HEK293 (cell line): ENCODE data around the gene XPNPEP1.
A peak's percentile ranks its signal among the peaks of the same experiment; 100 is the strongest.

Source experiments
- HOXC10 ChIP-seq: sonication (generic); formaldehyde crosslinking; IDR thresholded peaks from 2 replicates; pipeline ENCODE4 v1.8.1; 2023; ENCODE audit warnings: mild to moderate bottlenecking, missing genetic modification reagents
- KLF9 ChIP-seq: fragments of 450-650 bp; formaldehyde crosslinking; IDR thresholded peaks from 2 replicates; pipeline ENCODE4 v1.5.1; 2016; ENCODE audit warnings: missing biosample characterization, missing genetic modification characterization, low read depth
- PRDM2 ChIP-seq: fragments of 450-650 bp; formaldehyde crosslinking; IDR thresholded peaks from 2 replicates; pipeline ENCODE4 v1.5.1; 2016; ENCODE audit warnings: missing biosample characterization, missing genetic modification characterization, borderline replicate concordance
- SCRT2 ChIP-seq: fragments of 450-650 bp; formaldehyde crosslinking; IDR thresholded peaks from 2 replicates; pipeline ENCODE4 v1.5.1; 2016; ENCODE audit warnings: missing biosample characterization, missing genetic modification characterization
- SP2 ChIP-seq: fragments of 450-650 bp; formaldehyde crosslinking; IDR thresholded peaks from 2 replicates; pipeline ENCODE4 v1.5.1; 2016; ENCODE audit warnings: missing biosample characterization, missing genetic modification characterization
- ZBTB8A ChIP-seq: fragments of 450-650 bp; formaldehyde crosslinking; IDR thresholded peaks from 2 replicates; pipeline ENCODE4 v1.5.1; 2016; ENCODE audit warnings: missing biosample characterization, missing genetic modification characterization
- ZFP37 ChIP-seq: fragments of 450-650 bp; formaldehyde crosslinking; IDR thresholded peaks from 2 replicates; pipeline ENCODE4 v1.5.1; 2016; ENCODE audit warnings: missing biosample characterization, missing genetic modification characterization
- ZNF169 ChIP-seq: fragments of 450-650 bp; formaldehyde crosslinking; IDR thresholded peaks from 2 replicates; pipeline ENCODE4 v1.5.1; 2016; ENCODE audit warnings: missing biosample characterization, missing genetic modification characterization
- ZNF214 ChIP-seq: fragments of 450-650 bp; formaldehyde crosslinking; IDR thresholded peaks from 2 replicates; pipeline ENCODE4 v1.5.1; 2017; ENCODE audit warnings: missing biosample characterization, mild to moderate bottlenecking, missing genetic modification characterization, borderline replicate concordance
- ZNF280C ChIP-seq: fragments of 450-650 bp; formaldehyde crosslinking; IDR thresholded peaks from 2 replicates; pipeline ENCODE4 v1.5.1; 2016; ENCODE audit warnings: missing biosample characterization, missing genetic modification characterization
- ZNF324 ChIP-seq: fragments of 450-650 bp; formaldehyde crosslinking; IDR thresholded peaks from 2 replicates; pipeline ENCODE4 v1.5.1; 2016; ENCODE audit warnings: missing biosample characterization, missing genetic modification characterization
- ZNF621 ChIP-seq: fragments of 450-650 bp; formaldehyde crosslinking; IDR thresholded peaks from 2 replicates; pipeline ENCODE4 v1.5.1; 2017; ENCODE audit warnings: missing biosample characterization, missing genetic modification characterization
- ZNF692 ChIP-seq: fragments of 450-650 bp; formaldehyde crosslinking; IDR thresholded peaks from 2 replicates; pipeline ENCODE4 v1.5.1; 2016; ENCODE audit warnings: missing biosample characterization, missing genetic modification characterization
- ZXDB ChIP-seq: fragments of 450-650 bp; formaldehyde crosslinking; IDR thresholded peaks from 2 replicates; pipeline ENCODE4 v1.5.1; 2016; ENCODE audit warnings: missing biosample characterization, missing genetic modification characterization
- TF ChIP-seq, protein P1 (sequence below): fragments of 450-650 bp; formaldehyde crosslinking; IDR thresholded peaks from 2 replicates; pipeline ENCODE4 v1.5.1; 2017; ENCODE audit warnings: missing biosample characterization, missing genetic modification characterization
- TF ChIP-seq, protein P2 (sequence below): fragments of 450-650 bp; formaldehyde crosslinking; IDR thresholded peaks from 2 replicates; pipeline ENCODE4 v1.5.1; 2016; ENCODE audit warnings: missing biosample characterization, missing genetic modification characterization

XPNPEP1 gene

DNA sequence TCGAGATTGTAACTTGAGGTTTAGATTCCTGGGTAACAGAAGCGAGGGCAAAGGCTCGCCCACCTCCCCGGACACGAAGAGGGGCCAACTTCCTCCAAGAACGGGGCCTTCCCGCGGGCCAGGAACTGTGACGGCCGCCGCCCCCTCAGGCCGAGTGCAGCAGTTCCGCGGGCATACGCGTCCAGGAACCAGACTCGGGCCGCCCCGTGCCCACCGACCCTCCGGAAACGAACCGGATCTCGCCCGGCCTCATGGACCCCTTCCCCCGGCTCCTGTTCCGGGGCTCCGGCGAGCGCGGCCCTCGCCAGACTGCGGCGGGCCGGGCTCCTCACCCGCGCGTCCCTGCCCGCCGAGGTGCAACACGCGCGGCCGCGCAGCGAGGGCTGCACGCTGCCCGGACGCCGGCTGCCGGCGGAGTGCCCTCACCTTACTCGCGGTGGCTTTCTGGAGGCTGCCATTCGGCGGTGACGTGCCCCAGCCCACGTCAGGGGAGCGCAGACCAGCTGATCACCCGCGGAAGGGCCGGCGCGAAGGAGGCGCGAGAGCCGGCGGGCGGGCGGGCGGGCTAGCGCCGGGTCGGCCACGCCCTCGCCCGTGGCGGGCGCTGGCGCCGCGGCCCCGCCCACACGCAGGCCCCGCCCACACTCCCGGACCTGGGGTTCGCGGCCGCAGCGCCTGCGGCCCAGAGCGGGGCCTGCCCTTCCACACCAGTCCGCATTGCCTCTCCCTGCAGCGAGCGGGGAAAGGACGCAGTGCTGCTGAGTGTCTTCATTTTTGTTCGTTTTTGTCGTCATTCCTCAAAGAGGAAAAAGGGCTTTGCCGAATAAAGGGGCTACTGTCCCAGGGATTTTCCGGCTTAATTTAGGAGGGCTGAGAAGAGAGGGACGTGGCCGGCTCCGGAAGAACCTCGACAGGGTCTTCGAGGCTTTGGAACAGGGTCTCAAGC lies at the start of gene XPNPEP1 (continued):
- no peak for TF ChIP-seq ZNF214 (tag by site-specific recombination)
- no peak for TF ChIP-seq SCRT2 (tag by site-specific recombination)
- TF ChIP-seq ZNF169 (tag by site-specific recombination), result no peak
- no peak for TF ChIP-seq ZNF280C (tag by site-specific recombination)
- peak; percentile 37; the same call in 1 of the 2 replicates for TF ChIP-seq SP2
- peak; percentile 64 for TF ChIP-seq ZBTB8A
- TF ChIP-seq PRDM2 (tag by site-specific recombination), result no peak
- no peak for TF ChIP-seq ZFP37 (tag by site-specific recombination)
- TF ChIP-seq, protein P1, sequence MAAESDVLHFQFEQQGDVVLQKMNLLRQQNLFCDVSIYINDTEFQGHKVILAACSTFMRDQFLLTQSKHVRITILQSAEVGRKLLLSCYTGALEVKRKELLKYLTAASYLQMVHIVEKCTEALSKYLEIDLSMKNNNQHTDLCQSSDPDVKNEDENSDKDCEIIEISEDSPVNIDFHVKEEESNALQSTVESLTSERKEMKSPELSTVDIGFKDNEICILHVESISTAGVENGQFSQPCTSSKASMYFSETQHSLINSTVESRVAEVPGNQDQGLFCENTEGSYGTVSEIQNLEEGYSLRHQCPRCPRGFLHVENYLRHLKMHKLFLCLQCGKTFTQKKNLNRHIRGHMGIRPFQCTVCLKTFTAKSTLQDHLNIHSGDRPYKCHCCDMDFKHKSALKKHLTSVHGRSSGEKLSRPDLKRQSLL (tag by site-specific recombination), result no peak
- no peak for TF ChIP-seq ZNF324 (tag by site-specific recombination)
- TF ChIP-seq HOXC10, result no peak
- 0 out of 2 replicates have a peak, but pooled peaks have one; percentile 16 for TF ChIP-seq ZNF692 (tag by site-specific recombination)
- 0 out of 2 replicates have a peak, but pooled peaks have one; percentile 19 for TF ChIP-seq ZXDB
- TF ChIP-seq KLF9 (tag by site-specific recombination), result peak; percentile 57
- TF ChIP-seq ZNF621 (tag by site-specific recombination), result no peak
- TF ChIP-seq, protein P2, sequence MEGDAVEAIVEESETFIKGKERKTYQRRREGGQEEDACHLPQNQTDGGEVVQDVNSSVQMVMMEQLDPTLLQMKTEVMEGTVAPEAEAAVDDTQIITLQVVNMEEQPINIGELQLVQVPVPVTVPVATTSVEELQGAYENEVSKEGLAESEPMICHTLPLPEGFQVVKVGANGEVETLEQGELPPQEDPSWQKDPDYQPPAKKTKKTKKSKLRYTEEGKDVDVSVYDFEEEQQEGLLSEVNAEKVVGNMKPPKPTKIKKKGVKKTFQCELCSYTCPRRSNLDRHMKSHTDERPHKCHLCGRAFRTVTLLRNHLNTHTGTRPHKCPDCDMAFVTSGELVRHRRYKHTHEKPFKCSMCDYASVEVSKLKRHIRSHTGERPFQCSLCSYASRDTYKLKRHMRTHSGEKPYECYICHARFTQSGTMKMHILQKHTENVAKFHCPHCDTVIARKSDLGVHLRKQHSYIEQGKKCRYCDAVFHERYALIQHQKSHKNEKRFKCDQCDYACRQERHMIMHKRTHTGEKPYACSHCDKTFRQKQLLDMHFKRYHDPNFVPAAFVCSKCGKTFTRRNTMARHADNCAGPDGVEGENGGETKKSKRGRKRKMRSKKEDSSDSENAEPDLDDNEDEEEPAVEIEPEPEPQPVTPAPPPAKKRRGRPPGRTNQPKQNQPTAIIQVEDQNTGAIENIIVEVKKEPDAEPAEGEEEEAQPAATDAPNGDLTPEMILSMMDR, result peak; percentile 35; the same call in 1 of the 2 replicates
